HepG2 (cell line): ENCODE results near the gene ERBB4. TPM values are rescaled to one million over a fixed set of nuclear protein-coding genes. Genes with fewer than 3 reads are reported as not detected.

Experiments
- ASH2L ChIP-seq: fragments of 300-600, 200-600 bp; sonication (generic); IDR thresholded peaks from 2 replicates; pipeline ENCODE4 v1.7.0; 2017; ENCODE audit warnings: low read depth, mild to moderate bottlenecking, moderate library complexity, mixed read lengths, low read length; ENCODE audit not compliant: insufficient read length
- CEBPG ChIP-seq: IDR thresholded peaks from 2 replicates; pipeline ENCODE4 v1.6.1; 2016
- HDAC1 ChIP-seq: sonication (generic); formaldehyde crosslinking; IDR thresholded peaks from 2 replicates; pipeline ENCODE4 v1.5.1; 2020; ENCODE audit warnings: mild to moderate bottlenecking, missing genetic modification reagents
- IRF2 ChIP-seq: IDR thresholded peaks from 2 replicates; pipeline ENCODE4 v1.6.1; 2018; ENCODE audit warnings: missing genetic modification reagents, missing compliant biosample characterization
- JUN ChIP-seq: sonication (generic); formaldehyde crosslinking; IDR thresholded peaks from 2 replicates; pipeline ENCODE4 v1.4.0; 2020; ENCODE audit warnings: mild to moderate bottlenecking, missing genetic modification reagents
- LRRFIP1 ChIP-seq: sonication (generic); formaldehyde crosslinking; conservative IDR thresholded peaks from 2 replicates; pipeline ENCODE4 v1.4.0; 2020; ENCODE audit warnings: missing genetic modification reagents
- MXI1 ChIP-seq: IDR thresholded peaks from 3 replicates; pipeline ENCODE4 v1.6.1; 2012; ENCODE audit warnings: low read depth, low read length, inconsistent platforms, borderline replicate concordance
- REPIN1 ChIP-seq: sonication (generic); formaldehyde crosslinking; IDR thresholded peaks from 2 replicates; pipeline ENCODE4 v1.8.0; 2022; ENCODE audit warnings: missing genetic modification reagents, low read depth, mild to moderate bottlenecking, borderline replicate concordance
- RFX1 ChIP-seq: fragments of 450-650 bp; IDR thresholded peaks from 2 replicates; pipeline ENCODE4 v1.6.1; 2017
- SP140L ChIP-seq: sonication (generic); formaldehyde crosslinking; IDR thresholded peaks from 2 replicates; pipeline ENCODE4 v1.4.0; 2020; ENCODE audit warnings: missing genetic modification reagents, borderline replicate concordance
- ZMYM4 ChIP-seq: sonication (generic); formaldehyde crosslinking; IDR thresholded peaks from 2 replicates; pipeline ENCODE4 v1.8.1; 2023; ENCODE audit warnings: mild to moderate bottlenecking, missing genetic modification reagents
- ZNF264 ChIP-seq: sonication (generic); formaldehyde crosslinking; IDR thresholded peaks from 2 replicates; pipeline ENCODE4 v1.4.0; 2020; ENCODE audit warnings: missing genetic modification reagents
- ZNF792 ChIP-seq: IDR thresholded peaks from 2 replicates; pipeline ENCODE4 v1.6.1; 2016
- ZSCAN21 ChIP-seq: sonication (generic); formaldehyde crosslinking; IDR thresholded peaks from 2 replicates; pipeline ENCODE4 v1.8.0; 2022; ENCODE audit warnings: mild to moderate bottlenecking, missing genetic modification reagents, moderate library complexity, borderline replicate concordance
- polyA plus RNA-seq, 8 experiments: library from polyadenylated mRNA; depleted of rRNA in 3 of 8; stranded (reverse) in 7 of 8; unstranded in 1 of 8; fragments of >200 nt; fragmentation: Illumina TruSeq in 4 of 8; extraction: Trizol in 4 of 8; gene quantifications; 2 replicates each; pipeline versions ENCODE4 v1.2.1 to v1.2.3, GENCODE V29; 2011 to 2016; ENCODE audit warnings: low read depth in 4 of 8, missing spikeins in 1 of 8, mixed read lengths in 1 of 8; ENCODE audit not compliant: insufficient read depth in 1 of 8
- total RNA-seq, 5 experiments: library from RNA; depleted of rRNA; stranded (reverse); fragments of >200 nt; fragmentation: Illumina TruSeq; extraction: Trizol; gene quantifications; 2 replicates each; pipeline ENCODE4 v1.2.3, GENCODE V29; 2016; ENCODE audit warnings: low read depth in 1 of 5
- TF ChIP-seq, protein P1 (sequence below): sonication (generic); formaldehyde crosslinking; IDR thresholded peaks from 2 replicates; pipeline ENCODE4 v1.5.1; 2020; ENCODE audit warnings: missing genetic modification reagents, mild to moderate bottlenecking, borderline replicate concordance
- TF ChIP-seq, protein P2 (sequence below): sonication (generic); formaldehyde crosslinking; IDR thresholded peaks from 2 replicates; pipeline ENCODE4 v1.4.0; 2020; ENCODE audit warnings: missing genetic modification reagents, borderline replicate concordance
- TF ChIP-seq, protein P3 (sequence below): sonication (generic); formaldehyde crosslinking; IDR thresholded peaks from 2 replicates; pipeline ENCODE4 v1.5.1; 2020; ENCODE audit warnings: missing genetic modification reagents, mild to moderate bottlenecking, borderline replicate concordance
- TF ChIP-seq, protein P4 (sequence below): sonication (generic); formaldehyde crosslinking; IDR thresholded peaks from 2 replicates; pipeline ENCODE4 v1.5.0; 2020; ENCODE audit warnings: mild to moderate bottlenecking, missing genetic modification reagents

The ERBB4 gene
- total and polyA plus RNA-seq, 2 of the 13 experiments (the other 11 are each of a cell fraction or from before 2014, with no cell fraction given) = not detected

GRCh38 chr2:211611061-211611518, 927.5 kb downstream of the ERBB4 start (continued):
- peak; percentile 78; the same call in 1 of the 3 replicates for TF ChIP-seq MXI1
- peak; percentile 56; the same call in 1 of the 2 replicates for TF ChIP-seq ZMYM4
- TF ChIP-seq RFX1 = no peak
- no peak for TF ChIP-seq REPIN1 (CRISPR knock-in tag)
- no peak for TF ChIP-seq SP140L (CRISPR knock-in tag)
- TF ChIP-seq ZSCAN21 (CRISPR knock-in tag) = no peak
- TF ChIP-seq, protein P1, sequence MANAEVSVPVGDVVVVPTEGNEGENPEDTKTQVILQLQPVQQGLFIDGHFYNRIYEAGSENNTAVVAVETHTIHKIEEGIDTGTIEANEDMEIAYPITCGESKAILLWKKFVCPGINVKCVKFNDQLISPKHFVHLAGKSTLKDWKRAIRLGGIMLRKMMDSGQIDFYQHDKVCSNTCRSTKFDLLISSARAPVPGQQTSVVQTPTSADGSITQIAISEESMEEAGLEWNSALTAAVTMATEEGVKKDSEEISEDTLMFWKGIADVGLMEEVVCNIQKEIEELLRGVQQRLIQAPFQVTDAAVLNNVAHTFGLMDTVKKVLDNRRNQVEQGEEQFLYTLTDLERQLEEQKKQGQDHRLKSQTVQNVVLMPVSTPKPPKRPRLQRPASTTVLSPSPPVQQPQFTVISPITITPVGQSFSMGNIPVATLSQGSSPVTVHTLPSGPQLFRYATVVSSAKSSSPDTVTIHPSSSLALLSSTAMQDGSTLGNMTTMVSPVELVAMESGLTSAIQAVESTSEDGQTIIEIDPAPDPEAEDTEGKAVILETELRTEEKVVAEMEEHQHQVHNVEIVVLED = no peak
- no peak for TF ChIP-seq JUN (CRISPR knock-in tag)
- no peak for TF ChIP-seq ZNF792
- TF ChIP-seq, protein P2, sequence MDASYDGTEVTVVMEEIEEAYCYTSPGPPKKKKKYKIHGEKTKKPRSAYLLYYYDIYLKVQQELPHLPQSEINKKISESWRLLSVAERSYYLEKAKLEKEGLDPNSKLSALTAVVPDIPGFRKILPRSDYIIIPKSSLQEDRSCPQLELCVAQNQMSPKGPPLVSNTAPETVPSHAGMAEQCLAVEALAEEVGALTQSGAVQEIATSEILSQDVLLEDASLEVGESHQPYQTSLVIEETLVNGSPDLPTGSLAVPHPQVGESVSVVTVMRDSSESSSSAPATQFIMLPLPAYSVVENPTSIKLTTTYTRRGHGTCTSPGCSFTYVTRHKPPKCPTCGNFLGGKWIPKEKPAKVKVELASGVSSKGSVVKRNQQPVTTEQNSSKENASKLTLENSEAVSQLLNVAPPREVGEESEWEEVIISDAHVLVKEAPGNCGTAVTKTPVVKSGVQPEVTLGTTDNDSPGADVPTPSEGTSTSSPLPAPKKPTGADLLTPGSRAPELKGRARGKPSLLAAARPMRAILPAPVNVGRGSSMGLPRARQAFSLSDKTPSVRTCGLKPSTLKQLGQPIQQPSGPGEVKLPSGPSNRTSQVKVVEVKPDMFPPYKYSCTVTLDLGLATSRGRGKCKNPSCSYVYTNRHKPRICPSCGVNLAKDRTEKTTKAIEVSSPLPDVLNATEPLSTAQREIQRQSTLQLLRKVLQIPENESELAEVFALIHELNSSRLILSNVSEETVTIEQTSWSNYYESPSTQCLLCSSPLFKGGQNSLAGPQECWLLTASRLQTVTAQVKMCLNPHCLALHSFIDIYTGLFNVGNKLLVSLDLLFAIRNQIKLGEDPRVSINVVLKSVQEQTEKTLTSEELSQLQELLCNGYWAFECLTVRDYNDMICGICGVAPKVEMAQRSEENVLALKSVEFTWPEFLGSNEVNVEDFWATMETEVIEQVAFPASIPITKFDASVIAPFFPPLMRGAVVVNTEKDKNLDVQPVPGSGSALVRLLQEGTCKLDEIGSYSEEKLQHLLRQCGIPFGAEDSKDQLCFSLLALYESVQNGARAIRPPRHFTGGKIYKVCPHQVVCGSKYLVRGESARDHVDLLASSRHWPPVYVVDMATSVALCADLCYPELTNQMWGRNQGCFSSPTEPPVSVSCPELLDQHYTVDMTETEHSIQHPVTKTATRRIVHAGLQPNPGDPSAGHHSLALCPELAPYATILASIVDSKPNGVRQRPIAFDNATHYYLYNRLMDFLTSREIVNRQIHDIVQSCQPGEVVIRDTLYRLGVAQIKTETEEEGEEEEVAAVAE (CRISPR knock-in tag) = no peak
- TF ChIP-seq, protein P3, sequence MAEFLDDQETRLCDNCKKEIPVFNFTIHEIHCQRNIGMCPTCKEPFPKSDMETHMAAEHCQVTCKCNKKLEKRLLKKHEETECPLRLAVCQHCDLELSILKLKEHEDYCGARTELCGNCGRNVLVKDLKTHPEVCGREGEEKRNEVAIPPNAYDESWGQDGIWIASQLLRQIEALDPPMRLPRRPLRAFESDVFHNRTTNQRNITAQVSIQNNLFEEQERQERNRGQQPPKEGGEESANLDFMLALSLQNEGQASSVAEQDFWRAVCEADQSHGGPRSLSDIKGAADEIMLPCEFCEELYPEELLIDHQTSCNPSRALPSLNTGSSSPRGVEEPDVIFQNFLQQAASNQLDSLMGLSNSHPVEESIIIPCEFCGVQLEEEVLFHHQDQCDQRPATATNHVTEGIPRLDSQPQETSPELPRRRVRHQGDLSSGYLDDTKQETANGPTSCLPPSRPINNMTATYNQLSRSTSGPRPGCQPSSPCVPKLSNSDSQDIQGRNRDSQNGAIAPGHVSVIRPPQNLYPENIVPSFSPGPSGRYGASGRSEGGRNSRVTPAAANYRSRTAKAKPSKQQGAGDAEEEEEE (CRISPR knock-in tag) = no peak
- no peak for TF ChIP-seq CEBPG (CRISPR knock-in tag)
- TF ChIP-seq HDAC1 (CRISPR knock-in tag) = no peak
- no peak for TF ChIP-seq ZNF264
- TF ChIP-seq LRRFIP1 = no peak
- peak; percentile 100 for TF ChIP-seq IRF2 (CRISPR knock-in tag)
- TF ChIP-seq, protein P4, sequence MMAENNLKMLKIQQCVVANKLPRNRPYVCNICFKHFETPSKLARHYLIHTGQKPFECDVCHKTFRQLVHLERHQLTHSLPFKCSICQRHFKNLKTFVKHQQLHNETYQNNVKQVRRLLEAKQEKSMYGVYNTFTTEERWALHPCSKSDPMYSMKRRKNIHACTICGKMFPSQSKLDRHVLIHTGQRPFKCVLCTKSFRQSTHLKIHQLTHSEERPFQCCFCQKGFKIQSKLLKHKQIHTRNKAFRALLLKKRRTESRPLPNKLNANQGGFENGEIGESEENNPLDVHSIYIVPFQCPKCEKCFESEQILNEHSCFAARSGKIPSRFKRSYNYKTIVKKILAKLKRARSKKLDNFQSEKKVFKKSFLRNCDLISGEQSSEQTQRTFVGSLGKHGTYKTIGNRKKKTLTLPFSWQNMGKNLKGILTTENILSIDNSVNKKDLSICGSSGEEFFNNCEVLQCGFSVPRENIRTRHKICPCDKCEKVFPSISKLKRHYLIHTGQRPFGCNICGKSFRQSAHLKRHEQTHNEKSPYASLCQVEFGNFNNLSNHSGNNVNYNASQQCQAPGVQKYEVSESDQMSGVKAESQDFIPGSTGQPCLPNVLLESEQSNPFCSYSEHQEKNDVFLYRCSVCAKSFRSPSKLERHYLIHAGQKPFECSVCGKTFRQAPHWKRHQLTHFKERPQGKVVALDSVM (CRISPR knock-in tag) = no peak
- peak; percentile 36 for TF ChIP-seq ASH2L
